ENCODE data around the gene PLCB4. TPM values are rescaled to one million over a fixed set of nuclear protein-coding genes. Genes with fewer than 3 reads are reported as not detected.

PLCB4 gene
- total and polyA plus RNA-seq, 7 donors: 0.90 to 6.7 (median 2.1) TPM

- intact Hi-C loops (cut with DNase I): no loop called here
- 75 to 86% (median 78%) methylated on average over 1 of the region's 1 CpG for WGBS, 3 donors
- H3K4me1 ChIP-seq: no peaks in the 10 kb centered on the region
- H3K36me3 ChIP-seq (ENCODE audit: insufficient read depth in 1 of 2, low read depth in 1 of 2): no peaks in the 10 kb centered on the region
- DNase-seq (no peak), ATAC-seq (no peak)
- no peaks in the 10 kb centered on the region for H3K27me3 ChIP-seq (ENCODE audit: insufficient read depth in 3 of 3, low read length in 2 of 3)
- H3K9me3 ChIP-seq: no peaks in the 10 kb centered on the region
- no peak overlapping the region for H3K4me3 ChIP-seq
- H3K27ac ChIP-seq: no peak overlapping the region
- TF ChIP-seq CTCF (IDR thresholded peaks at IDR 0.05): no peak
Measured at GRCh38 chr20:9154464-9155024, 85.7 kb downstream of the PLCB4 start.

- WGBS, 3 donors: 44 to 49% (median 44%) methylated on average over 4 of the region's 4 CpGs
- H3K27me3 ChIP-seq (ENCODE audit: insufficient read depth in 3 of 3, low read length in 2 of 3): no peaks in the 10 kb centered on the region
Measured at GRCh38 chr20:9156529-9157280, 87.8 kb downstream of the PLCB4 start.

GRCh38 chr20:9160331-9160730 is 91.4 kb downstream of the PLCB4 start:
- intact Hi-C loops (cut with DNase I): no loop called here
- 64 to 73% (median 67%) methylated on average over 6 of the region's 6 CpGs for WGBS, 3 donors
- no peak for DNase-seq
- no peaks in the 10 kb centered on the region for H3K9me3 ChIP-seq
- no peaks in the 10 kb centered on the region for H3K27me3 ChIP-seq (ENCODE audit: insufficient read depth in 3 of 3, low read length in 2 of 3)
- no peak overlapping the region for H3K4me3 ChIP-seq
- H3K4me1 ChIP-seq: peaks cover 10% of the 10 kb centered on the region
- ATAC-seq: no peak
- no peak for TF ChIP-seq CTCF (IDR thresholded peaks at IDR 0.05)
- no peaks in the 10 kb centered on the region for H3K36me3 ChIP-seq (ENCODE audit: insufficient read depth in 1 of 2, low read depth in 1 of 2)
- no peak overlapping the region for H3K27ac ChIP-seq

More at GRCh38 chr20:9156529-9157280, 87.8 kb downstream of the PLCB4 start:
- no peak overlapping the region for H3K27ac ChIP-seq
- ATAC-seq (no peak), DNase-seq (no peak)
- intact Hi-C loops (cut with DNase I): no loop called here
- H3K4me3 ChIP-seq: no peak overlapping the region
- peaks cover 10% of the 10 kb centered on the region for H3K4me1 ChIP-seq
- H3K36me3 ChIP-seq (ENCODE audit: insufficient read depth in 1 of 2, low read depth in 1 of 2): no peaks in the 10 kb centered on the region
- no peaks in the 10 kb centered on the region for H3K9me3 ChIP-seq
- no peak for TF ChIP-seq CTCF (IDR thresholded peaks at IDR 0.05)

- Histone ChIP-seq H3K27me3 (ENCODE audit: insufficient read depth in 3 of 3, low read length in 2 of 3) (no peaks in the 10 kb centered on the region), H3K9me3 (no peaks in the 10 kb centered on the region), H3K4me3 (no peak overlapping the region), H3K36me3 (ENCODE audit: insufficient read depth in 1 of 2, low read depth in 1 of 2) (no peaks in the 10 kb centered on the region), H3K4me1 (peaks cover 10% of the 10 kb centered on the region), H3K27ac (no peak overlapping the region)
- ATAC-seq: peak in 1 of 4 donors; percentile 40
- TF ChIP-seq CTCF (IDR thresholded peaks at IDR 0.05): no peak
- DNase-seq: no peak
- intact Hi-C loops (cut with DNase I): no loop called here
- 13 to 19% (median 17%) methylated on average over 2 of the region's 2 CpGs for WGBS, 3 donors
Measured at GRCh38 chr20:9160757-9161156, 91.9 kb downstream of the PLCB4 start.

Data from psoas muscle (tissue), 8 donors.